IMR-90 (cell line): Measurements from ENCODE around the gene LRRC8E.

Experiments used
- CTCF ChIP-seq: conservative IDR thresholded peaks from 2 replicates; pipeline ENCODE4 v1.5.1; 2012; ENCODE audit warnings: mild to moderate bottlenecking, low read depth, low read length, improper control_type of control experiment
- POLR2A ChIP-seq: IDR thresholded peaks from 2 replicates; pipeline ENCODE4 v1.6.1; 2012; ENCODE audit warnings: mild to moderate bottlenecking, low read depth, low read length

- no peak for TF ChIP-seq POLR2A
- TF ChIP-seq CTCF, result no peak
Measured at GRCh38 chr19:7907544-7907943, 19.2 kb downstream of the LRRC8E start.
